GM12878 (cell line): ENCODE results near the gene AFAP1L2.

Source experiments
- BHLHE40 ChIP-seq, 2 experiments: fragments of 450-650 bp in 1 of 2; IDR thresholded peaks; 2 replicates each; pipeline ENCODE4 v1.6.1; 2011 to 2017; ENCODE audit warnings: low read depth in 2 of 2, borderline replicate concordance in 1 of 2, improper control_type of control experiment in 1 of 2, low read length in 1 of 2, mild to moderate bottlenecking in 1 of 2
- GABPA ChIP-seq: IDR thresholded peaks from 2 replicates; pipeline ENCODE4 v1.6.1; 2014; ENCODE audit warnings: antibody characterized with exemption, low read depth, mild to moderate bottlenecking, inconsistent platforms
- IRF3 ChIP-seq: fragments of 450-650 bp; IDR thresholded peaks from 2 replicates; pipeline ENCODE4 v1.6.1; 2014; ENCODE audit warnings: mild to moderate bottlenecking
- MEF2A ChIP-seq: IDR thresholded peaks from 2 replicates; pipeline ENCODE4 v1.6.1; 2011; ENCODE audit warnings: low read depth, mild to moderate bottlenecking, low read length, moderate library complexity; ENCODE audit not compliant: insufficient read depth
- MEF2B ChIP-seq: fragments of 450-650 bp; IDR thresholded peaks from 2 replicates; pipeline ENCODE4 v1.6.1; 2018; ENCODE audit warnings: mild to moderate bottlenecking, moderate library complexity; ENCODE audit not compliant: partially characterized antibody, poor library complexity, severe bottlenecking
- NR2F1 ChIP-seq: fragments of 450-650 bp; conservative IDR thresholded peaks from 2 replicates; pipeline ENCODE4 v1.6.1; 2017; ENCODE audit warnings: mild to moderate bottlenecking
- POLR2AphosphoS5 ChIP-seq: IDR thresholded peaks from 2 replicates; pipeline ENCODE4 v1.6.1; 2011; ENCODE audit warnings: mild to moderate bottlenecking, low read length, inconsistent platforms
- RELA ChIP-seq: fragments of 450-650 bp; IDR thresholded peaks from 2 replicates; pipeline ENCODE4 v1.8.0; 2014; ENCODE audit warnings: borderline replicate concordance; ENCODE audit not compliant: partially characterized antibody
- REST ChIP-seq: IDR thresholded peaks from 2 replicates; pipeline ENCODE4 v1.6.1; 2012; ENCODE audit warnings: mild to moderate bottlenecking, low read depth, low read length
- TCF7 ChIP-seq: IDR thresholded peaks from 2 replicates; pipeline ENCODE4 v1.6.1; 2014; ENCODE audit warnings: antibody characterized with exemption, borderline replicate concordance
- ZNF24 ChIP-seq: fragments of 450-650 bp; IDR thresholded peaks from 2 replicates; pipeline ENCODE4 v1.6.1; 2017; ENCODE audit warnings: antibody characterized with exemption, mild to moderate bottlenecking
- TF ChIP-seq, protein P1 (sequence below), 3 experiments: IDR thresholded peaks in 2 of 3; conservative IDR thresholded peaks in 1 of 3; 2 replicates each; pipeline ENCODE4 v1.5.1; 2011; ENCODE audit warnings: low read depth in 3 of 3, low read length in 3 of 3, mild to moderate bottlenecking in 3 of 3, control low read depth in 2 of 3, moderate library complexity in 2 of 3, inconsistent platforms in 1 of 3, mixed read lengths in 1 of 3; ENCODE audit not compliant: control insufficient read depth in 2 of 3, insufficient read depth in 1 of 3; ENCODE audit errors: extremely low read depth in 1 of 3

GRCh38 chr10:114359041-114359952 lies 45.0 kb downstream of the AFAP1L2 start:
- no peak for TF ChIP-seq MEF2A
- no peak for TF ChIP-seq TCF7
- no peak for TF ChIP-seq POLR2AphosphoS5
- no peak for TF ChIP-seq IRF3
- no peak for TF ChIP-seq NR2F1
- TF ChIP-seq, protein P1, sequence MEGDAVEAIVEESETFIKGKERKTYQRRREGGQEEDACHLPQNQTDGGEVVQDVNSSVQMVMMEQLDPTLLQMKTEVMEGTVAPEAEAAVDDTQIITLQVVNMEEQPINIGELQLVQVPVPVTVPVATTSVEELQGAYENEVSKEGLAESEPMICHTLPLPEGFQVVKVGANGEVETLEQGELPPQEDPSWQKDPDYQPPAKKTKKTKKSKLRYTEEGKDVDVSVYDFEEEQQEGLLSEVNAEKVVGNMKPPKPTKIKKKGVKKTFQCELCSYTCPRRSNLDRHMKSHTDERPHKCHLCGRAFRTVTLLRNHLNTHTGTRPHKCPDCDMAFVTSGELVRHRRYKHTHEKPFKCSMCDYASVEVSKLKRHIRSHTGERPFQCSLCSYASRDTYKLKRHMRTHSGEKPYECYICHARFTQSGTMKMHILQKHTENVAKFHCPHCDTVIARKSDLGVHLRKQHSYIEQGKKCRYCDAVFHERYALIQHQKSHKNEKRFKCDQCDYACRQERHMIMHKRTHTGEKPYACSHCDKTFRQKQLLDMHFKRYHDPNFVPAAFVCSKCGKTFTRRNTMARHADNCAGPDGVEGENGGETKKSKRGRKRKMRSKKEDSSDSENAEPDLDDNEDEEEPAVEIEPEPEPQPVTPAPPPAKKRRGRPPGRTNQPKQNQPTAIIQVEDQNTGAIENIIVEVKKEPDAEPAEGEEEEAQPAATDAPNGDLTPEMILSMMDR (IDR thresholded peaks at IDR 0.05 in 2 of 3, conservative IDR thresholded peaks at IDR 0.05 in 1 of 3; ENCODE audit: control insufficient read depth in 2 of 3, extremely low read depth in 1 of 3, insufficient read depth in 1 of 3, low read depth in 3 of 3, low read length in 3 of 3): no peak
- no peak for TF ChIP-seq BHLHE40 (IDR thresholded peaks at IDR 0.05; ENCODE audit: borderline replicate concordance in 1 of 2, low read depth in 2 of 2, low read length in 1 of 2)
- no peak for TF ChIP-seq REST
- TF ChIP-seq RELA: no peak
- no peak for TF ChIP-seq MEF2B
- TF ChIP-seq ZNF24: no peak
- no peak for TF ChIP-seq GABPA
